Subcutaneous adipose tissue (tissue), 4 donors: ENCODE results near the gene BMF. TPM values are rescaled to one million over a fixed set of nuclear protein-coding genes. Genes with fewer than 3 reads are reported as not detected.

Experiments used
- CTCF ChIP-seq: fragments of 450-650 bp; IDR thresholded peaks from one replicate; pipeline ENCODE4 v1.5.1; 2016; ENCODE audit warnings: low read depth, mild to moderate bottlenecking, control low read depth, antibody characterized with exemption, moderate library complexity
- total RNA-seq, 4 donors: library from RNA; depleted of rRNA; stranded (reverse); fragments of >200 nt; gene quantifications; one replicate each; pipeline ENCODE4 v1.1.0, GENCODE V29; 2016

BMF gene
- total RNA-seq, 4 donors from 2014 or later: 4.9 to 12.9 (median 6.6) TPM

GRCh38 chr15:40038275-40038637 lies 70.4 kb downstream of the BMF start:
- TF ChIP-seq CTCF: no peak

Other genes starting within 250 kb of the BMF start
- gene GPR176, start 188.6 kb downstream of the BMF start, total RNA-seq: 10 to 100 TPM in 2 of 4 donors, 1 to 10 TPM in 2; 3.8 to 13.0 (median 9.5) TPM
- gene EIF2AK4, start 174.8 kb downstream of the BMF start, total RNA-seq: 10 to 100 TPM; 50.6 to 91.3 (median 65.4) TPM
- 100 to 1,000 TPM; 237 to 371 (median 275) TPM for gene SRP14, start 69.7 kb downstream of the BMF start, total RNA-seq
- 1 to 10 TPM in 2 of 4 donors, under 1 TPM in 1, not detected in 1; 0.33 to 8.8 (median 3.3) TPM for gene BUB1B, start 52.2 kb upstream of the BMF start, total RNA-seq
- gene PAK6, start 130.2 kb upstream of the BMF start, total RNA-seq: 1 to 10 TPM in 2 of 4 donors, under 1 TPM in 2; 0.49 to 4.1 (median 0.81) TPM
- gene ANKRD63, start 174.2 kb upstream of the BMF start, total RNA-seq: not detected
- gene PLCB2, start 199.1 kb upstream of the BMF start, total RNA-seq: 10 to 100 TPM; 13.8 to 69.7 (median 20.2) TPM
- 10 to 100 TPM in 1 of 4 donors, 1 to 10 TPM in 3; 4.0 to 16.5 (median 8.1) TPM for gene INAFM2, start 214.8 kb upstream of the BMF start, total RNA-seq
- 1 to 10 TPM in 3 of 4 donors, under 1 TPM in 1; 0.65 to 5.3 (median 3.0) TPM for gene CCDC9B, start 232.1 kb upstream of the BMF start, total RNA-seq
- 10 to 100 TPM in 1 of 4 donors, 1 to 10 TPM in 1, not detected in 2; 3.9 to 16.0 TPM for gene PHGR1, start 242.2 kb upstream of the BMF start, total RNA-seq
- gene DISP2, start 249.3 kb upstream of the BMF start, total RNA-seq: under 1 TPM in 3 of 4 donors, not detected in 1; under 0.01 to 0.19 (median under 0.01) TPM